ENCODE results near the gene NR1H4. TPM values are rescaled to one million over a fixed set of nuclear protein-coding genes. Genes with fewer than 3 reads are reported as not detected.
A peak's percentile ranks its signal among the peaks of the same experiment; 100 is the strongest.

Gene NR1H4
- total and polyA plus RNA-seq, 2 of the 13 experiments (the other 11 are each of a cell fraction or from before 2014, with no cell fraction given): 27.3 to 114 TPM

DNA sequence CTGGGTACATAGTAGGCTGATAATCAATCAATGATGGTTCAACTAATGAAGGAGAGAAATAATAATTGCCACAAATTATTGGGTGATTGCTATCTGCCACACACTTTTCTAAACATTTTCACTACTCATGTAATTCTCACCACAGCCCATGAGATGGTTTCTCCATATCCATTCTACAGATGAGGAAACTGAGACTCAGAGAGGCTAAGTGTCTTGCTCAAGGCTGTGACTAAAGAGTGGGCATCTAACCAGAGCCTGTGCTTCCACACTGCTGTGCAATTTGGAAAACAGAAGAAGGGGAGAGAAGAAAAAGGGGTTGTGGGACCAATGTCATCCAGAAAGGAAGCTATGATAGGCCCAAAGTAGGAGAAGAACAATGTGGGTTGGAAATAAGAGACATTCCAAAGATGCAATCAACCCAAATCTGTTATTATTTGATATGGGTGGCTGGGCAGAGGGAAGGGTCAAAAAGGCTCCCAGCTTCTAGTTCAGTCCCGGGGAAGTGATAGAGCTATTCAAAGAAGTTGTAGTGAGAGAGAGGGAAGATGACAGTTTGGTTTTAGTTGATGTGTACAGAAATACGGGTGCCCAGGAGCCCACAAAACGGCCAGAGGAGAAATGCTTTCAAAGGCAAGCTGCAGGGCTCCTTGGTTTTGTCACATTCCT, 483 bp upstream of the NR1H4 start (continued):
- TF ChIP-seq RBM39 (IDR thresholded peaks at IDR 0.05; ENCODE audit: low read depth, low read length, poor library complexity, severe bottlenecking) (no peak), RCOR2 (CRISPR knock-in tag; IDR thresholded peaks at IDR 0.05) (peak; percentile 14; the same call in 1 of the 2 replicates), FOXA3 (CRISPR knock-in tag; IDR thresholded peaks at IDR 0.05) (no peak), KDM1A (CRISPR knock-in tag; IDR thresholded peaks at IDR 0.05) (peak; percentile 44; the same call in 1 of the 2 replicates), HNRNPUL1 (IDR thresholded peaks at IDR 0.05; ENCODE audit: low read depth, low read length) (no peak), SNRNP70 (IDR thresholded peaks at IDR 0.05; ENCODE audit: low read depth, low read length) (no peak), RFX1 (IDR thresholded peaks at IDR 0.05) (no peak), ZSCAN30 (CRISPR knock-in tag; IDR thresholded peaks at IDR 0.05) (0 out of 2 replicates have a peak, but pooled peaks have one; percentile 38), ZNF629 (CRISPR knock-in tag; conservative IDR thresholded peaks at IDR 0.05) (peak; percentile 90)
- TF ChIP-seq, protein P1, sequence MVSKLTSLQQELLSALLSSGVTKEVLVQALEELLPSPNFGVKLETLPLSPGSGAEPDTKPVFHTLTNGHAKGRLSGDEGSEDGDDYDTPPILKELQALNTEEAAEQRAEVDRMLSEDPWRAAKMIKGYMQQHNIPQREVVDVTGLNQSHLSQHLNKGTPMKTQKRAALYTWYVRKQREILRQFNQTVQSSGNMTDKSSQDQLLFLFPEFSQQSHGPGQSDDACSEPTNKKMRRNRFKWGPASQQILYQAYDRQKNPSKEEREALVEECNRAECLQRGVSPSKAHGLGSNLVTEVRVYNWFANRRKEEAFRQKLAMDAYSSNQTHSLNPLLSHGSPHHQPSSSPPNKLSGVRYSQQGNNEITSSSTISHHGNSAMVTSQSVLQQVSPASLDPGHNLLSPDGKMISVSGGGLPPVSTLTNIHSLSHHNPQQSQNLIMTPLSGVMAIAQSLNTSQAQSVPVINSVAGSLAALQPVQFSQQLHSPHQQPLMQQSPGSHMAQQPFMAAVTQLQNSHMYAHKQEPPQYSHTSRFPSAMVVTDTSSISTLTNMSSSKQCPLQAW (CRISPR knock-in tag; IDR thresholded peaks at IDR 0.05): no peak

DNA sequence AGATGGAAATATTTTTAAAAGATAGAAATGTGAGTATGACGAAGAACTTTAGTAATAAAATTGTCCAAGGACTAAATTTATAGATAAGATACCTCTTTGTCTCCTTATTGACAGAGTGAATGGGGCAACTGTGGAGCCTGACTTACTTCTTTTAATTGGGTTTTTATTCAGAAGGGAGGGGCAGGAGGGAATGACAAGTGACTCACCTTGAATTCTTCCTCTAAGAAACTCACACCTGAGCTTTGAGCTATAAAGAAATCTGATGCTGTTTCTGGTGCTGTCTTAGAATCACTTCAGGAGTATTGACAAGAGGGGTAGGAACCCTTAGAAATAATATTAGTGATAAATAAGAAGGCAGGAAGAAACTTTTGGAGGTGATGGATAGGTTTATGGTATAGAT, 951 bp downstream of the NR1H4 start:
- in situ Hi-C loops (cut with HindIII; ENCODE audit: extremely low pct_ligation_motif_present, low pct_unique_long_range_greater_than_20kb): no loop called here
- no peak for ATAC-seq

More for the DNA sequence above, 951 bp downstream of the NR1H4 start:
- Histone ChIP-seq H3K9me3 (ENCODE audit: low read length) (no peaks in the 10 kb centered on the region), H3K27ac (ENCODE audit: extremely low read length, insufficient read depth, low read length) (peak overlapping the region; percentile 98), H3K9ac (ENCODE audit: insufficient read depth, low read depth, low read length) (peak overlapping the region; percentile 86), H3K79me2 (ENCODE audit: insufficient read depth, low read length) (peaks cover 55% of the 10 kb centered on the region), H3K4me1 (ENCODE audit: insufficient read depth, low read length) (peaks cover 58% of the 10 kb centered on the region), H3K4me3 (replicated peaks in 1 of 3; ENCODE audit: insufficient read depth in 1 of 3, low read depth in 2 of 3, low read length in 3 of 3) (peak overlapping the region; percentile 69 to 88 (median 70); a peak in 5 of 6 replicates), H2AFZ (ENCODE audit: low read length) (no peak overlapping the region), H4K20me1 (ENCODE audit: insufficient read depth, low read length) (no peaks in the 10 kb centered on the region), H3K4me2 (ENCODE audit: low read depth, low read length) (peak overlapping the region; percentile 95), H3K27me3 (ENCODE audit: control insufficient read depth in 1 of 2, insufficient read depth in 2 of 2, low read length in 2 of 2) (no peaks in the 10 kb centered on the region), H3K36me3 (replicated peaks in 1 of 2; ENCODE audit: control insufficient read depth in 1 of 2, insufficient read depth in 2 of 2, low read length in 2 of 2) (no peaks in the 10 kb centered on the region)
- WGBS (ENCODE audit: low lambda C conversion rate): 20% methylated on average over 1 of the region's 1 CpG
- CTCF ChIA-PET (ENCODE audit: low intra/inter-chr PET ratio, low total read pairs): no interaction called here
- TF ChIP-seq SRSF1 (optimal IDR thresholded peaks at IDR 0.05; ENCODE audit: low read depth, low read length): no peak
- 0 out of 2 replicates have a peak, but pooled peaks have one; percentile 1 for TF ChIP-seq SIN3A (IDR thresholded peaks at IDR 0.05; ENCODE audit: borderline replicate concordance, low read depth, low read length)
- TF ChIP-seq ZFP82 (CRISPR knock-in tag; IDR thresholded peaks at IDR 0.05; ENCODE audit: borderline replicate concordance): 0 out of 2 replicates have a peak, but pooled peaks have one; percentile 13
- 0 out of 2 replicates have a peak, but pooled peaks have one; percentile 13 for TF ChIP-seq KAT7 (CRISPR knock-in tag; IDR thresholded peaks at IDR 0.05; ENCODE audit: borderline replicate concordance)
- TF ChIP-seq, protein P2, sequence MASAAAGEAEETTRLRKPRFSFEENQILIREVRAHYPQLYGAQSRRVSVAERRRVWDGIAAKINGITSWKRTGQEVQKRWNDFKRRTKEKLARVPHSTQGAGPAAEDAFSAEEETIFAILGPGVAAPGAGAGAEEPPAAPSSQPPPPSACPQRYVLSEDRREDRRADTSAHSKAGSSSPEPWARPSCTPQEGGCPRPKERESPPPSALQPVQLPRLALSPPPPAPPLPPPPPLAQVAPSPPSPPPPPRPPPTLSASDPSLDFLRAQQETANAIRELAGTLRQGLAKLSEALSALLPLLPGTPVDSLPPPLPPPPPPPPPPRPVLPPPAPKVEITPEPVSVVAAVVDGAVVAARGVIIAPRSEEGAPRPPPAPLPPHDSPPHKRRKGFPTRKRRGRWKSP (CRISPR knock-in tag; IDR thresholded peaks at IDR 0.05): 0 out of 2 replicates have a peak, but pooled peaks have one; percentile 6
- DNase-seq (ENCODE audit: low spot score) (no peak), FAIRE-seq (no peak)
- POLR2A ChIA-PET: interaction anchor here (0.8 to 4.0 kb wide), 13 partner anchors 8 to 99 kb away, joined by 3 to 50 read pairs (median 4); partner anchors contain the start of gene GAS2L3
- BruUV-seq (replicated peaks): no TSS peak
- intact Hi-C loops (cut with micrococcal nuclease; ENCODE audit: unreplicated experiment): no loop called here
